Raji (cell line): ENCODE results near the gene TPP1.

ENCODE experiments used
- POLR2A ChIP-seq: IDR thresholded peaks from 2 replicates; pipeline ENCODE4 v1.6.1; 2011; ENCODE audit warnings: low read depth, low read length, control low read depth; ENCODE audit not compliant: insufficient read depth

Gene TPP1

DNA sequence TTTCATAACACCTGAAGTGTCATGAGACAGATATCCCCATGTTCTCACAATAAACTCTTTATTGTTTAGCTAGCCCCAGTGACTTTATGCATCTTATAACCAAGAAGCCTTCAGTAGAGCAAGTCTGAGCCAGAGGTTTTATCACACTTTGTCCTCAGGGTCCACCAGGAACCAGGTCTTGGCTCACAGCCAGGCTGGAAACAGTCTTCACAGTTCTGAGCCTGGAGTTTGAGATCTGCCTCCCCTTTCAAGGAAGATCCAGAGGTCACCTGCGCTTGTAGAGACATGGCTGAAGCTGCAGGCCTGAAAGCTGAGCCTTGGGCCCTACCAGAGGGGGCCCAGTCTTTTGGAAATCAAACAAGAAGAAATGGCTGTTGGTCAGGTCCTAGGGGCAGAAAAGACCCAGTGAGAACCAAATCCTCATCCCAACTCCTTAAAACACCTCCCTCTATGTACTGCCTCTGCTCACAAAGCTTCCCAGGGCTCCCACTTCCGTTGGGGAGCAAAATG lies 19.3 kb downstream of the TPP1 start:
- no peak for TF ChIP-seq POLR2A

DNA sequence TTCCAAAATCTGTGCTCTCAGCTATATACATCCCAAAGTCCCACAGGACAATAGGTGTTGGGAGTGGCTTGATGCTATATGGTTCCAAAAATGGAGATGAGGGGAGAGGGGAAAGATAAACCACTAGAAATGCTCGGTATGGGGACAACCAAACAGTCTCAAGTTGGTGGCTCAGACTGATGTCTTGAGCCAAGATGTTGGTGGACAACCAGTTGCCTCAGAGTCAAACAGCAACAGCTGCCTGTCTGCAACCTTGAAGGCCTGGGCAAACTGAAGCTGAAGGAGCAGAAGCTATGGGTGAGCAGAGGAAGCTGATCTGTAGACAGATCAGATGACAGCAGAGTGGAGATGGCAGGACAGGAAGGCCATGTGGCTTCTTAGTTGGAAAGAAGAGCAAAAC lies 19.8 kb downstream of the TPP1 start:
- TF ChIP-seq POLR2A = no peak

DNA sequence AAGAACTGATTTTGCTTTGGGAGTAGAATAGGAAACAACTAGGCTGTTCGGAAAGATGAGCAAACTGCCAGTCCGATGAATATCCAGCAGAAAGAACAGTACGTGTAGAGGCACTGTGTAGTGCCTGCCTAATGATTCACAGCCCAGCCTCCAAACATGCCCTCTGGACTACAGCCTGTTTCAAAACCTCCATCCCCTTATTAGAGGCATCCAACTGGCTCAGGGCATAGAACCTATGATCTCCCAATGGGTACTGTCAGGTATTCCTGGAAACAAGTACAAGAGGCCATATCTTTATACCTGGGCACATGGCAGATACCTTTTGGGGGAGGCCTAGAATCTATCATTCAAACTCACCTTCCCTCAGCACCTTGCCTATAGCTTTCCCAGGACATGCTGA lies 20.7 kb downstream of the TPP1 start:
- no peak for TF ChIP-seq POLR2A

DNA sequence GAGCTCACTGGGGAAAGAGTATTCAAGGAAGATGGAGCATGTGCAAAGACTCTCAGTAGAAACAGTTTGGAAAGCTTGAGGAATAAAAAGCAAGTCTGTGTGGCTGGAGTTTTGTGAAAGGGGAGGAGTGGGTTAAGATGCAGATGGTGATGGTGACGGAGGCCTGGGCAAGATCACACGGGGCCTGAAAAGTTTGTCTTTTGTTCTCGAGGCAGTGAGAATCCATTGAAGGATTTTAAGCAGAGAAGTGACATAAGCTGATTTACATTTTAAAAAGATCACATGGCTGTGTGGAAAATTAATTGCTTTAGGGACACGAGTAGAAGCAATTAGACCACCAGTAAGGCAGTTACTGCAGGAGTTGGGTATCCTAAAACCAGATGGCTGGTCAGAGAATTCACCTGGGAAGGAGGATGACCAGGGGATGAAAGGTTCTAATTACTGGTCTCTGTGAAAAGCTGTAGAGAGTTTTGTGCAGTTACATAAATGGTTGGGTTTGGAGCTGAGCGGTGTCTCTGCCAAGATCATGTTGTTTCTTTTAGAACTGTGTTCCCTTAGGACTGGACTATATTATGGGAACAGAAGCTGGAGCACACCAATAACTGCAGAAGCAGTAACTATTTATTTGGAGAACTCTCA lies 22.9 kb downstream of the TPP1 start:
- TF ChIP-seq POLR2A = no peak

DNA sequence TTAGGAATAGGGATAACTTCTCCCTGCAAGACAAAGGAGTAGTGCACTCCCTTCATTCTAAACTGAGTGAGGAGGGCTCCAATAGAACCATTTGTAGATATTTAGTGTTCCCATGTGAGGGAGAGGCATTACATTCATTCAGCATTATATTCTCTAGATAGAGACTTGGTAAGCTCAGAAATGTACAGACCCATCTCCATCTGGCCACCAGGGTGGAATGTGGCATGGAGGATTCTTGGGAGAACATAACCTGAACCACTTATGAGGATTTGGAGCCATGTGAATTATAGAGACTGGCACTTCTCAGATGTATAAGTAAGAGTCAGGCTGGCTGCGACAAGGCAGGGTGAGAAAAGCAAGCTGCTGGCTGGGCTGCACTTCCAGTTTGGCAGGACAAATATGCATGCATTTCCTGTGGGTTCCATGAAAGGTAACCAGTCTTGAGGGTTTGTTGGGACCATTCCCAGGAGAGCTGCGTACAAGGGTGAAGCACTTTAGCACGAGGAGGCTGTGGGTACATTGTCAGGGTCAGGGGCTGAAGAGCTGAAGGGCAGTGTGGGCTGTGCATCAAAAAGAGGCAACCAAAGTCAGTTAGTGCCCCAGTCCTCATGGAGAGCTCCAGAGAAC lies 25.0 kb downstream of the TPP1 start:
- TF ChIP-seq POLR2A = no peak

DNA sequence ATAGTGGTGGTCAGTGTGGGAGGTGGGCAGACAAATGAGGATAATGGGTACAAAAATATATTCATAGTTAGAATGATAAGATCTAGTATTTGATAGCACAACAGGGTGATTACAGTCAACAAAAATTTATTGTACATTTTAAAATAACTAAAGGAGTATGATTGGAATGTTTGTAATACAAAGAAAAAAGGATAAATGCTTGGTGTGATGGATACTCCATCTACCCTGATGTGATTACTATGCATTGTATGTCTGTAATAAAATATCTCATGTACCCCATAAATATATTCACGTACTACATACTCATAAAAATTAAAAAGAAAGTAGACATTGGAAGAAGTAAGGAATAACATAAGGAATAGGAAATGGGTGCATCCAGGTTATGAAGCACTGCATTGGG lies 31.2 kb downstream of the TPP1 start:
- TF ChIP-seq POLR2A = no peak

DNA sequence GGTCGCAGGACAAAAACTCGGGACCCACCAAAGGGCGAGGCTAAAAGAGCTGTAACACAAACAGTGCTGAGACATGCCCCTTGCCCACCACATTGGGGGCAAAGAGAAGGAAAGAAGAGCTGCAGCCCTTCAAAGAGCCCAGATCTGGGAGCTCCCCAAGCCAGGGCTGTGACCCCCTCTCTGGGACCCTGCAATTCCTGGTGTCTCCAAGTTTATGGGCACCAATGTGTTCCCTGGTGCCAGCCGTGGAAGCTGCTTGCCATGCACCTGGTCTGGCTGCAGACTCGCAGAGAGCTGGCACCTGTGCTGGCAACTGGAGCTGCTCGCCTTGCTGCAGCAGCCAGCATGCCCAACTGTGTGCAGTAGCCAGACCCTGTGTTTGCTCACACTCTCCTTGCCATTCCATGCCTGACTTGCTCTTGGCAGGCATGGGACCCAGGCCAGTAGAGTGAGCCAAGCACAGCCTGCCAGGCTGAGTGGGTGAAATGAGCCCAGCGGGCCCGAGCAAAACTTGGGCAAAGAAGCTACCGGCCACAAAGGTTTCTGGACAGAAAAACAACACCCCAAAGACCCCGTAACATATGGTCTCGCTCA lies 31.8 kb downstream of the TPP1 start:
- no peak for TF ChIP-seq POLR2A

DNA sequence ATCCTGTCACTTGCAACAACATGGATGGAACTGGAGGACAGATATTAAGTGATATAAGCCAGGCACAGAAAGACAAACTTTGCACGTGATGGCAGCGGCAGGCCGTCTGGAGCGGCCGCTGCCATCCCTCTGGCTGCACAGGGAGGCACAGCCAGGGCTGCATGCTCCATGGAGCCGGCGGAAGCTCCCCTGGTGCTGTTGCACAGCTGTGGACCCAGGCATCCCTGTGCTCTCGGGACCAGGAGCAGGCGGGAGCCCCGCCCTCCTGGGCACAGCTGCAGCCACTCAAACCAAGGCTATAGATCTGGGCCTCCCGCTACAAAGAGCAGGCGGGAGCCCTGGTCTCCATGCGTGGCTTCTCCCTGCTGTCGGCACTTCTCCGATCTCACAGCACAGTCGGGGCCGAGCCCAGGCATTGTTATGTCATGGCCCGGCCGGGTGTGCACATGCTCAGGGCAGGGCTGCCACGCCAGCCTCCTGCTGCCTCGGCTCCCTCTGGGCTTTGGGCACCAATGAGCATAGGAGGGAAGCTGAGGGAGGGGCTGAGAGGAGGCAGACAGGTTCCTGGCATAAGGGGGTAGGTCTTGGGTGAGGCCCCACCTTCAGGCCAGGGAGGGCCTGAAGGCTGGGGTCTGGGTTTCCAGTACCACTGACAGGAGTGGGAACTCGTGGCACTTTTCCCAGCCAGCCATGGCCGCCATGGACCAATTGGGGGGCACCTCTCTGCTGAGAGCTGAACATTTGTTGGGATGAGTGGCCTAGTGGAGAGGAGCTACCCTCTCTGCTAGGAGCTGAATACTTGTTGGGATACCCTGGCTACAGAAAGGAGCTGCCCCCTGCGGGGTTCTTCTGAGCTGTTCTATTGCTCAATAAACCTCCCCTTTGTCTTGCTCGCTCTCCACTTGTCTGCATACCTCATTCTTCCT lies 32.5 kb downstream of the TPP1 start:
- TF ChIP-seq POLR2A = no peak

DNA sequence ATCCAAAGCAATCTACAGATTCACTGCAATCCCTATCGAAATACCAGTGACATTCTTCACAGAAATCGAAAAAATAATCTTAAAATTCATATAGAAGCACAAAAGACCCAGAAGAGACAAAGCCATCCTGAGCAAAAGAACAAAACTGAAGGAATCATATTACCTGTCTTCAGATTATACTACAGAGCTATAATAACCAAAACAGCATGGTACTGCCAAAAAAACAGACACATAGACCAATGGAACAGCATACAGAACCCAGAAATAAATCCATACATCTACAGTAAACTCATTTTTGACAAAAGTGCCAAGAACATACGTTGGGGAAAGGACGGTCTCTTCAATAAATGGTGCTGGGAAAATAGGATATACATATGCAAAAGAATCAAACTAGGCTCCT lies 34.7 kb downstream of the TPP1 start:
- no peak for TF ChIP-seq POLR2A

DNA sequence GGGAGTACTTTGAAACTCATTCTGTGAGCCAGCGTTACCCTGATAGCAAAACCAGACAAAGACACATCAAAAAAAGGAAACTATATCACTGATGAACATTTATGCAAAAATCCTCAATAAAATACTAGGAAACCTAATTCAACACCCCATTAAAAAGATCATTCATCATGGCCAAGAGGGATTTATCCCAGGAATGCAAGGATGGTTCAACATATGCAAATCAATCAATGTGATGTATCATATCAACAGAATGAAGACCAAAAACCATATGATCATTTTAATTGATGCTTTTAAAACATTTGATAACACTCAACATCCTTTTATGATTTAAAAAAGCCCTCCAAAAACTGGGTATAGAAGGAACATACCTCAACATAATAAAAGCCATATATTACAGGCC lies 35.6 kb downstream of the TPP1 start:
- no peak for TF ChIP-seq POLR2A

DNA sequence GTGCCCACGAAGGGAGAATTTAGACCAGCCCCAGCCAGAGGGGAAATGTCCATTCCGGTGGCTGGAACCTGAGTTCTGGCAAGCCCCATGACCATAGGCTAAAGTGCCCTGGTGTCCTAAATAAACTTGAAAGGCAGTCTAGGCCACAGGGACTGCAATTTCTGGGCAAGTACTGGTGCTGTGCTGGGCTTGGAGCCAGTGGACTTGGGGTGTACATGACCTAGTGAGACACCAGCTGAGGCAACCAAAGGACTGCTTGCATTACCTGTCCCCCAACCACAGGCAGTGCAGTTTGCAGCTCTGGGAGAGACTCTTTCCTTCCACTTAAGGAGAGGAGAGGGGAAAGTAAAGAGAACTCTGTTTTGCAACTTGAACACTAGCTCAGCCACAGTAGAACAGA lies 39.5 kb downstream of the TPP1 start:
- TF ChIP-seq POLR2A = no peak

DNA sequence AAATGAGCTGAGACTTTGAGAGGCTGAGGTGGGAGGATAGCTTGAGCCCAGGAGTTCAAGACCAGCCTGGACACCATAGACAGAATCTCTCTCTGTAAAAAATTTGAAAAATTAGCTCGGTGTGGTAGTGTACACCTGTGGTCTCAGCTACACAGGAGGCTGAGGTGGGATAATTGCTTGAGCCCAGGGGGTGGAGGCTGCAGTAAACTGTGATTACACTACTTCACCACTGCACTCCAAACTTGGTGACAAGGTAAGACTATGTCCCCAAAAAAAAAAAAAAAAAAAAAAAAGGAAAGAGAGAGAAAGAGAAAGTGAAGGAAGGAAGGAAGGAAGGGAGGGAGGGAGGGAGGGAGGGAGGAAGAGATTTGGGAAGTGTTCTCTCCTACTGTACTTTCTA lies 41.1 kb downstream of the TPP1 start:
- no peak for TF ChIP-seq POLR2A

DNA sequence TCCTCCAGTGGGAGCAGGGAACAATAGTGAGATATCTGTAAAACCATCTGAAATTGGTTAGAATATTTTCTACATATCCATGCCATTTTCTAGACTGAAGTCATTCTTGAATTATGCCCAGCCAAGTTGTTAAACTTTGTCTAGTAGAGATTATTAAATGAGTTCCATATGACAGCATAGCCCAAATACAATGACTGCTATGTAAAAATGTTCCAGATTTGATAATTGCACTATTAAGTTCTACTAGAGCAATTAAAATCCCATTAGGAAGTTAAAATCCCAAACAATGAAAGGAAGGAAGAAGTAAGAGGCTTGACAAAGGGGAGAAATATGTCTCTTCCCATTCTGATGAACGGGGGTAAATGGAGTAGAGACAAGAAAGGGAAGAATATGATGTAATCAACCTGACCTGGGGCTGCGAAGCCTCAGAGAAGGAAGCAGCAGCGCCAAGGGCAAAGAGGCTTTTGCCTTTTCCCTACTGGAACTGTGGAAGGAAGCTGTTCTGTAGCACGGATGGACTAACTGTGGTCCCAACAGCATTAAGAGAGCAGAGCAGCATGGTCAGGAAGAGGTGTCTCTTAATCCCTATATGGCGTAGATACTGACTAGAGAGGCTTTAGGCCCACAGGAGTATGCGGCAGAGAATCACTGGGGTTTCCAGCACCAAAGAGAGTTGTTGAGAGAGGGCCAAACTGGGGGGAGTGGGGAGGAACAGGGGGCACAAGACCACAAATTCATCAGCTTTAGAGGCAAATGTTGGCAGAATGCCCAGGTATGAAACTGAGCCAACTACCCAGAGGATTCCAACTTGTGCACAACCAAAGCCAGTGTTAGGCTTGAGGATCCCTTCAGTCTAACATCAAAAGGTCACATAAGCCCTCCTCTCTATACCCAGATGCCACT lies 42.5 kb downstream of the TPP1 start:
- TF ChIP-seq POLR2A = no peak
